ENCODE results near the gene C11orf21. TPM values are rescaled to one million over a fixed set of nuclear protein-coding genes. Genes with fewer than 3 reads are reported as not detected.

The C11orf21 gene
- total and polyA plus RNA-seq, 9 donors: 0.12 to 0.75 (median 0.35) TPM; not detected in 2

- intact Hi-C loops (cut with DNase I): no loop called here
- Histone ChIP-seq H3K27ac (no peak overlapping the region), H3K4me1 (ENCODE audit: insufficient read depth) (peaks cover 7% of the 10 kb centered on the region), H3K4me3 (no peak overlapping the region), H3K9me3 (no peaks in the 10 kb centered on the region), H3K36me3 (no peaks in the 10 kb centered on the region), H3K27me3 (peaks cover 4% of the 10 kb centered on the region)
- peak in 4 of 5 donors; percentile 8 to 25 (median 10) for DNase-seq
- TF ChIP-seq CTCF (IDR thresholded peaks at IDR 0.05) (no peak), EP300 (IDR thresholded peaks at IDR 0.05) (no peak), POLR2A (IDR thresholded peaks at IDR 0.05) (no peak)
- WGBS, 3 donors: 85 to 89% (median 85%) methylated on average over 21 of the region's 21 CpGs
Observed at GRCh38 chr11:2272228-2272945, 29.3 kb downstream of the C11orf21 start.

GRCh38 chr11:2271327-2272227 is 30.1 kb downstream of the C11orf21 start:
- TF ChIP-seq POLR2A (IDR thresholded peaks at IDR 0.05) (no peak), EP300 (IDR thresholded peaks at IDR 0.05) (no peak), CTCF (IDR thresholded peaks at IDR 0.05) (no peak)
- 16 to 36% (median 22%) methylated on average over 36 to 45 of the region's 45 CpGs for WGBS, 3 donors
- peak in 4 of 5 donors; percentile 6 to 21 (median 10) for DNase-seq
- no peak overlapping the region for H3K4me3 ChIP-seq
- no peaks in the 10 kb centered on the region for H3K36me3 ChIP-seq
- peaks cover 4% of the 10 kb centered on the region for H3K27me3 ChIP-seq
- H3K4me1 ChIP-seq (ENCODE audit: insufficient read depth): peaks cover 5% of the 10 kb centered on the region
- no peak overlapping the region for H3K27ac ChIP-seq
- intact Hi-C loops (cut with DNase I): no loop called here
- H3K9me3 ChIP-seq: no peaks in the 10 kb centered on the region

GRCh38 chr11:2271077-2271326 is 30.7 kb downstream of the C11orf21 start:
- intact Hi-C loops (cut with DNase I): no loop called here
- no peak for TF ChIP-seq CTCF (IDR thresholded peaks at IDR 0.05)
- TF ChIP-seq POLR2A (IDR thresholded peaks at IDR 0.05): no peak
- no peak for TF ChIP-seq EP300 (IDR thresholded peaks at IDR 0.05)
- WGBS, 3 donors: 1 to 2% (median 2%) methylated on average over 18 to 28 of the region's 28 CpGs
- Histone ChIP-seq H3K27me3 (peaks cover 4% of the 10 kb centered on the region), H3K4me3 (no peak overlapping the region), H3K9me3 (no peaks in the 10 kb centered on the region), H3K27ac (no peak overlapping the region), H3K36me3 (no peaks in the 10 kb centered on the region), H3K4me1 (ENCODE audit: insufficient read depth) (peaks cover 5% of the 10 kb centered on the region)
- DNase-seq: peak in 1 of 5 donors; percentile 5

- intact Hi-C loops (cut with DNase I): no loop called here
- TF ChIP-seq CTCF (IDR thresholded peaks at IDR 0.05) (no peak), EP300 (IDR thresholded peaks at IDR 0.05) (no peak)
- no peaks in the 10 kb centered on the region for H3K9me3 ChIP-seq
- no peaks in the 10 kb centered on the region for H3K36me3 ChIP-seq
- no peak within 1 kb of the TSS for H3K27ac ChIP-seq
- peaks cover 5% of the 10 kb centered on the region for H3K4me1 ChIP-seq (ENCODE audit: insufficient read depth)
- peak in 3 of 5 donors; percentile 7 to 29 (median 16) for DNase-seq
- peaks cover 4% of the 10 kb centered on the region for H3K27me3 ChIP-seq
- peak within 1 kb of the TSS; percentile 40 for H3K4me3 ChIP-seq
- 1 to 2% (median 1%) methylated on average over 69 to 89 of the region's 89 CpGs for WGBS, 3 donors
Observed at GRCh38 chr11:2270322-2271076, 31.2 kb downstream of the C11orf21 start, which contains the start of gene ASCL2. TSS of gene ASCL2 (minus strand) at chr11:2270588. CDS start at chr11:2270332, 256 bp downstream.

Measured in ovary (tissue), 9 donors.